NT2/D1 (cell line): ENCODE data around the gene GAS6.
"Not testable (repeated sequence)": the region's sequence is repeated elsewhere in the genome, so short reads cannot be mapped to it uniquely, and the experiment has no call there.

Experiments used
- SUZ12 ChIP-seq: IDR thresholded peaks from 2 replicates; pipeline ENCODE4 v1.6.1; 2011; ENCODE audit not compliant: insufficient read length, insufficient read depth; ENCODE audit errors: extremely low read depth
- YY1 ChIP-seq: IDR thresholded peaks from 2 replicates; pipeline ENCODE4 v1.6.1; 2011; ENCODE audit not compliant: insufficient read length, insufficient read depth
- ZNF274 ChIP-seq: IDR thresholded peaks from 2 replicates; pipeline ENCODE4 v1.6.1; 2011; ENCODE audit warnings: mild to moderate bottlenecking, low read depth, low read length

DNA sequence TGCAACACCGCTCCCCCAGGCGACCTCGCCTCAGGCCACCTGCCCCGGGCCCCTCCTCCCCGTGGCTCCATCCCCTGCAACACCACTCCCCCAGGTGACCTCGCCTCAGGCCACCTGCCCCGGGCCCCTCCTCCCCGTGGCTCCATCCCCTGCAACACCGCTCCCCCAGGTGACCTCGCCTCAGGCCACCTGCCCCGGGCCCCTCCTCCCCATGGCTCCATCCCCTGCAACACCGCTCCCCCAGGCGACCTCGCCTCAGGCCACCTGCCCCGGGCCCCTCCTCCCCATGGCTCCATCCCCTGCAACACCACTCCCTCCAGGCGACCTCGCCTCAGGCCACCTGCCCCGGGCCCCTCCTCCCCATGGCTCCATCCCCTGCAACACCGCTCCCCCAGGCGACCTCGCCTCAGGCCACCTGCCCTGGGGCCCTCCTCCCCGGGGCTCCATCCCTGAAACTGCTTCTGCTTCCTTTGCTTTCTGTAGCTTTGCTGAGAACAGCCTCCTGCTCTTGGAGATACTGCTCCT, 33.4 kb downstream of the GAS6 start:
- TF ChIP-seq ZNF274, YY1, SUZ12: not testable (repeated sequence)
